Hepatocyte (in vitro differentiated cells): ENCODE results near the gene FYTTD1. TPM values are rescaled to one million over a fixed set of nuclear protein-coding genes. Genes with fewer than 3 reads are reported as not detected.
A peak's percentile ranks its signal among the peaks of the same experiment; 100 is the strongest.

ENCODE experiments used
- DNase-seq: peaks from one replicate; pipeline ENCODE4 v3.0.0-alpha.2; 2016; ENCODE audit warnings: low spot score
- H2AFZ ChIP-seq: fragments of 200-600 bp; sonication (generic); 2 replicates; pipeline ENCODE4 v1.6.0; 2016; ENCODE audit warnings: antibody characterized with exemption, mild to moderate bottlenecking
- H3K27ac ChIP-seq: fragments of 200-600 bp; sonication (generic); 2 replicates; pipeline ENCODE4 v1.5.1; 2016; ENCODE audit warnings: mild to moderate bottlenecking
- H3K27me3 ChIP-seq: fragments of 200-600 bp; sonication (generic); 2 replicates; pipeline ENCODE4 v1.6.1; 2016
- H3K36me3 ChIP-seq: fragments of 200-600 bp; sonication (generic); replicated peaks from 2 replicates; pipeline ENCODE4 v1.5.1; 2016; ENCODE audit warnings: low read depth; ENCODE audit not compliant: insufficient read depth
- H3K4me1 ChIP-seq: fragments of 200-600 bp; sonication (generic); 2 replicates; pipeline ENCODE4 v1.5.1; 2016; ENCODE audit warnings: mild to moderate bottlenecking, moderate library complexity; ENCODE audit not compliant: insufficient read depth
- H3K4me2 ChIP-seq: fragments of 200-600 bp; sonication (generic); 2 replicates; pipeline ENCODE4 v1.6.0; 2016
- H3K4me3 ChIP-seq: fragments of 200-600 bp; sonication (generic); 2 replicates; pipeline ENCODE4 v1.5.1; 2016; ENCODE audit warnings: mild to moderate bottlenecking
- H3K79me2 ChIP-seq: fragments of 200-600 bp; sonication (generic); 2 replicates; pipeline ENCODE4 v1.6.0; 2017; ENCODE audit warnings: mild to moderate bottlenecking
- H3K9me2 ChIP-seq: fragments of 200-600 bp; sonication (generic); replicated peaks from 2 replicates; pipeline ENCODE4 v1.6.0; 2017; ENCODE audit warnings: mild to moderate bottlenecking; ENCODE audit not compliant: insufficient read depth
- H3K9me3 ChIP-seq: fragments of 200-600 bp; sonication (generic); 2 replicates; pipeline ENCODE4 v1.5.1; 2016; ENCODE audit warnings: low read depth, mild to moderate bottlenecking
- H4K20me1 ChIP-seq: fragments of 200-600 bp; sonication (generic); 2 replicates; pipeline ENCODE4 v1.6.0; 2016; ENCODE audit warnings: mild to moderate bottlenecking; ENCODE audit not compliant: insufficient read depth, poor library complexity, severe bottlenecking
- CTCF ChIP-seq: fragments of 200-600 bp; sonication (generic); IDR thresholded peaks from 2 replicates; pipeline ENCODE4 v1.5.1; 2016; ENCODE audit warnings: antibody characterized with exemption, mild to moderate bottlenecking; ENCODE audit not compliant: poor library complexity
- EZH2 ChIP-seq: fragments of 200-600 bp; sonication (generic); IDR thresholded peaks from 2 replicates; pipeline ENCODE4 v1.6.1; 2016; ENCODE audit warnings: antibody characterized with exemption, mild to moderate bottlenecking, borderline replicate concordance
- EZH2phosphoT487 ChIP-seq: fragments of 200-600 bp; sonication (generic); IDR thresholded peaks from one replicate; pipeline ENCODE4 v1.6.1; 2018; ENCODE audit warnings: antibody characterized with exemption, mild to moderate bottlenecking, low read depth, moderate library complexity; ENCODE audit not compliant: unreplicated experiment, severe bottlenecking
- WGBS: methylation state at CpG from one replicate; pipeline ENCODE4 v1.1.6; 2016; ENCODE audit warnings: low lambda C conversion rate; ENCODE audit errors: missing lambda C conversion rate; 5-methylcytosine and 5-hydroxymethylcytosine counted together
- polyA plus RNA-seq: library from polyadenylated mRNA; unstranded; fragments of >200 nt; fragmentation: Nextera tagmentation; extraction: Ambion mirVana; gene quantifications from 2 replicates; pipeline ENCODE4 v1.2.1, GENCODE V29; 2016
- total RNA-seq: library from RNA; depleted of rRNA; stranded (reverse); fragments of >200 nt; gene quantifications from 2 replicates; pipeline ENCODE4 v1.2.3, GENCODE V29; 2014

Gene FYTTD1
- total and polyA plus RNA-seq, 2 experiments from 2014 or later: 32.1 to 51.0 TPM

DNA sequence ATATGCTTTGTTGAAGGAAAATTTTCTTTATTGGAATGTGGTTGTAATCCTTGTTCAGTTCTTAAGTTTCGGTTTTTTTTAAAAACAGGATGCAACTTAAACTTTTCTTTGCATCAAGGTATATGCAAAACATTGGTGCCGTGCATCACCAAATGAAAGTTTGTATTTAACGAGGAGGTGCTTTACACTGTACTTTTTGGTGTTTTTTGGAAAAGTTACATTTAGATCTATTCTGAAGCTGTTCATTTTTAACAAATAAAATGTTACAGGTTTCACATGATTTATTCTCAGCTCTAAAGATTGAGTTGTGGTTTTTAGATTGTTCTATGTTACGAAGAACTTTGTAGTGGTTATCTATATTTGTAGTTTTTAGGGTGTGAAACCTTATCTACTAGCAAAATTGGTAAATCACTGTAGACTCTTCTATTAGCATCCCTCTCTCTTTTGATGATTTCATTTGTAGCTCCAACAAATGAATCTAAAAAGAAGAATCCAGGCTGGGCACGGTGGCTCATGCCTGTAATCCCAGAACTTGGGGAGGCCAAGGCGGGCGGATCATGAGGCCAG lies 34.4 kb downstream of the FYTTD1 start:
- H3K36me3 ChIP-seq: no peaks in the 10 kb centered on the region
- WGBS: 96% methylated on average over 7 of the region's 7 CpGs
- no peaks in the 10 kb centered on the region for H4K20me1 ChIP-seq
- no peaks in the 10 kb centered on the region for H3K9me2 ChIP-seq
- DNase-seq: no peak
- H2AFZ ChIP-seq: no peak overlapping the region
- no peak overlapping the region for H3K27ac ChIP-seq
- no peaks in the 10 kb centered on the region for H3K9me3 ChIP-seq
- H3K79me2 ChIP-seq: no peaks in the 10 kb centered on the region
- H3K4me3 ChIP-seq: no peak overlapping the region
- no peak overlapping the region for H3K4me2 ChIP-seq
- no peaks in the 10 kb centered on the region for H3K4me1 ChIP-seq
- TF ChIP-seq EZH2 (no peak), EZH2phosphoT487 (no peak), CTCF (no peak)
- H3K27me3 ChIP-seq: no peaks in the 10 kb centered on the region

DNA sequence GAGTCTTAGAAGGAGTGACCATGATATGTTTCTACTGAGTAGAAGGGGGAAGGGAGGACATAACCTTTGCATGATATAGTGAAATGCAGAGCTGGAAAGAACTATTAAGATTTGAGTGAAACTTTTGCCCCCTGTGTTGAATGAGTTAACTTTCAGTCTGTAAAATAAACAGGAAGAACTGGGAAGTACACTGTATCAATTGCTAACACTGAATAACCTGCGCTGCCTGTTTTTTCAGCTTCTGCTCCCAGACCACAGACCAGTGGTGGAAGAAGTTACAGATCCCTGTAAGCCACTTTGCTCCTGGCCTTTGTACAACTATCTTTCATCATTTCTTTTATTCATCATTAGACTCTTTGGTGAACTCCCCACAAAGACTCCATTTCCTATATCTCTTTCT lies 37.7 kb downstream of the FYTTD1 start:
- Histone ChIP-seq H3K4me1 (no peaks in the 10 kb centered on the region), H3K27ac (peak overlapping the region; percentile 23), H3K9me3 (no peaks in the 10 kb centered on the region), H3K27me3 (no peaks in the 10 kb centered on the region), H3K79me2 (peaks cover 11% of the 10 kb centered on the region), H3K9me2 (no peaks in the 10 kb centered on the region), H2AFZ (no peak overlapping the region), H4K20me1 (no peaks in the 10 kb centered on the region), H3K4me3 (no peak overlapping the region), H3K4me2 (no peak overlapping the region), H3K36me3 (no peaks in the 10 kb centered on the region)
- peak; percentile 18 for DNase-seq
- WGBS: 38% methylated on average over 1 of the region's 1 CpG
- TF ChIP-seq EZH2 (no peak), CTCF (no peak), EZH2phosphoT487 (no peak)

- 93% methylated on average over 3 of the region's 3 CpGs for WGBS
- H2AFZ ChIP-seq: no peak overlapping the region
- H3K4me1 ChIP-seq: peaks cover 8% of the 10 kb centered on the region
- H3K9me2 ChIP-seq: no peaks in the 10 kb centered on the region
- H3K4me2 ChIP-seq: no peak overlapping the region
- no peaks in the 10 kb centered on the region for H3K36me3 ChIP-seq
- H3K4me3 ChIP-seq: no peak overlapping the region
- H3K27ac ChIP-seq: no peak overlapping the region
- DNase-seq: no peak
- no peaks in the 10 kb centered on the region for H3K9me3 ChIP-seq
- peaks cover 30% of the 10 kb centered on the region for H3K79me2 ChIP-seq
- H3K27me3 ChIP-seq: no peaks in the 10 kb centered on the region
- peaks cover 11% of the 10 kb centered on the region for H4K20me1 ChIP-seq
- TF ChIP-seq CTCF (no peak), EZH2phosphoT487 (no peak)
Measured at GRCh38 chr3:197789309-197789708, 39.6 kb downstream of the FYTTD1 start.

GRCh38 chr3:197790033-197790432 lies 40.4 kb downstream of the FYTTD1 start:
- Histone ChIP-seq H2AFZ (peak overlapping the region; percentile 75), H3K4me2 (no peak overlapping the region), H3K4me1 (peaks cover 8% of the 10 kb centered on the region), H3K79me2 (peaks cover 37% of the 10 kb centered on the region), H4K20me1 (peaks cover 12% of the 10 kb centered on the region), H3K36me3 (no peaks in the 10 kb centered on the region), H3K4me3 (no peak overlapping the region), H3K9me2 (no peaks in the 10 kb centered on the region), H3K27ac (no peak overlapping the region), H3K9me3 (no peaks in the 10 kb centered on the region), H3K27me3 (no peaks in the 10 kb centered on the region)
- no peak for DNase-seq
- 91% methylated on average over 1 of the region's 1 CpG for WGBS
- TF ChIP-seq CTCF: no peak
- TF ChIP-seq EZH2: no peak
- TF ChIP-seq EZH2phosphoT487: no peak
